ENCODE data around the gene MAK.

The MAK gene

DNA sequence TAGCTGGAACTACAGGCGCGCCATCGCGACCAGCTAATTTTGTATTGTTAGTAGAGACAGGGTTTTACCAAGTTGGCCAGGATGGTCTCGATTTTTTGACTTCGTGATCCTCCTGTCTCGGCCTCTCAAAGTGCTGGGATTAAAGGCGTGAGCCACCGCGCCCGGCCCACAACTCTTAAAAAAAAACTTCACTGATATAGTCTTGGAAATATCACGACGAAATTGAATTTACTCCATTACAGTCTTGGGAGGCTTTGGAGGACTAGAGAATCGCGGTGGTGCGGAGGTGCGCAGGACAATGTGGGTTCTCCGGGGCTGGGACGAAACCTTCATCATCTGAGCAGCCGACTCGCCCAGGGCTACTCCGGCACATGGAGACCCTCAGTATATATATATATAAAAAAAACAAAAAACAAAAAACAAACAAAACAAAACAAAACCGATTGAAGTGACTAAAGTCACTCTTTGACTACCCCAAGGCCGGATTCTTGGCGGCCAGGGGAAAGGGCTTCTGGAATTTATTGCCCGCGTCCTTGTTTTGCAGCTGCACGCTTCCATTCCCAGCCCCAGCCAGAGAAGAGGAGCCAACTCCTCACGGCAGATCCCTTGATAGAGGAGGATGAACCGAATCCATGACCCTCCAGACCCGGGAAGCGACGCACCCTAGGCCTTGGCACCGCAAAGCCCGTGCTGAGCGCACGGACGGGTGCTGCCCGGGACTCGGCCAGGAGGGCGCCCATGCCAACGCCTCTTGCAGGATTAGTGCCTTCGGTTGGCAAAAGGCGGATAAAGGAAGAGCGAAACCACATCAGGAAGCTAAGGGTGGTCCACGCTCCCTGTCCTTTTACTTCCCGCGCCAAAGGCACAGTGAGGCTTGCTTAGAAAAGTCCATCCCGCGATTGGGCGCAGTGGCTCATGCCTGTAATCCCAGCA lies 45.2 kb upstream of the MAK start:
- no peak for TF ChIP-seq SIN3A (IDR thresholded peaks at IDR 0.05; ENCODE audit: borderline replicate concordance, insufficient read depth, low read length)

- TF ChIP-seq POLR2AphosphoS5 (IDR thresholded peaks at IDR 0.05; ENCODE audit: low read depth, low read length): no peak
- TF ChIP-seq, protein P1, sequence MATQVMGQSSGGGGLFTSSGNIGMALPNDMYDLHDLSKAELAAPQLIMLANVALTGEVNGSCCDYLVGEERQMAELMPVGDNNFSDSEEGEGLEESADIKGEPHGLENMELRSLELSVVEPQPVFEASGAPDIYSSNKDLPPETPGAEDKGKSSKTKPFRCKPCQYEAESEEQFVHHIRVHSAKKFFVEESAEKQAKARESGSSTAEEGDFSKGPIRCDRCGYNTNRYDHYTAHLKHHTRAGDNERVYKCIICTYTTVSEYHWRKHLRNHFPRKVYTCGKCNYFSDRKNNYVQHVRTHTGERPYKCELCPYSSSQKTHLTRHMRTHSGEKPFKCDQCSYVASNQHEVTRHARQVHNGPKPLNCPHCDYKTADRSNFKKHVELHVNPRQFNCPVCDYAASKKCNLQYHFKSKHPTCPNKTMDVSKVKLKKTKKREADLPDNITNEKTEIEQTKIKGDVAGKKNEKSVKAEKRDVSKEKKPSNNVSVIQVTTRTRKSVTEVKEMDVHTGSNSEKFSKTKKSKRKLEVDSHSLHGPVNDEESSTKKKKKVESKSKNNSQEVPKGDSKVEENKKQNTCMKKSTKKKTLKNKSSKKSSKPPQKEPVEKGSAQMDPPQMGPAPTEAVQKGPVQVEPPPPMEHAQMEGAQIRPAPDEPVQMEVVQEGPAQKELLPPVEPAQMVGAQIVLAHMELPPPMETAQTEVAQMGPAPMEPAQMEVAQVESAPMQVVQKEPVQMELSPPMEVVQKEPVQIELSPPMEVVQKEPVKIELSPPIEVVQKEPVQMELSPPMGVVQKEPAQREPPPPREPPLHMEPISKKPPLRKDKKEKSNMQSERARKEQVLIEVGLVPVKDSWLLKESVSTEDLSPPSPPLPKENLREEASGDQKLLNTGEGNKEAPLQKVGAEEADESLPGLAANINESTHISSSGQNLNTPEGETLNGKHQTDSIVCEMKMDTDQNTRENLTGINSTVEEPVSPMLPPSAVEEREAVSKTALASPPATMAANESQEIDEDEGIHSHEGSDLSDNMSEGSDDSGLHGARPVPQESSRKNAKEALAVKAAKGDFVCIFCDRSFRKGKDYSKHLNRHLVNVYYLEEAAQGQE (IDR thresholded peaks at IDR 0.05; ENCODE audit: insufficient read depth in 1 of 2, low read depth in 2 of 2, low read length in 2 of 2): no peak
- TF ChIP-seq FOXP2 (optimal IDR thresholded peaks at IDR 0.05; ENCODE audit: borderline replicate concordance, extremely low read depth, extremely low read length, insufficient read depth): no peak
- TF ChIP-seq TAF1 (IDR thresholded peaks at IDR 0.05; ENCODE audit: borderline replicate concordance, insufficient read depth, low read length): no peak
- TF ChIP-seq SIN3A (IDR thresholded peaks at IDR 0.05; ENCODE audit: borderline replicate concordance, insufficient read depth, low read length): no peak
Observed at GRCh38 chr6:10882657-10883171, 44.4 kb upstream of the MAK start.

GRCh38 chr6:10880366-10880765 lies 42.0 kb upstream of the MAK start:
- TF ChIP-seq TAF1 (IDR thresholded peaks at IDR 0.05; ENCODE audit: borderline replicate concordance, insufficient read depth, low read length) (no peak), FOXP2 (optimal IDR thresholded peaks at IDR 0.05; ENCODE audit: borderline replicate concordance, extremely low read depth, extremely low read length, insufficient read depth) (no peak), SIN3A (IDR thresholded peaks at IDR 0.05; ENCODE audit: borderline replicate concordance, insufficient read depth, low read length) (no peak), POLR2AphosphoS5 (IDR thresholded peaks at IDR 0.05; ENCODE audit: low read depth, low read length) (no peak)
- TF ChIP-seq, protein P1 (IDR thresholded peaks at IDR 0.05; ENCODE audit: insufficient read depth in 1 of 2, low read depth in 2 of 2, low read length in 2 of 2): no peak

GRCh38 chr6:10877871-10878270 lies 39.5 kb upstream of the MAK start:
- TF ChIP-seq, protein P1 (IDR thresholded peaks at IDR 0.05; ENCODE audit: insufficient read depth in 1 of 2, low read depth in 2 of 2, low read length in 2 of 2): no peak

DNA sequence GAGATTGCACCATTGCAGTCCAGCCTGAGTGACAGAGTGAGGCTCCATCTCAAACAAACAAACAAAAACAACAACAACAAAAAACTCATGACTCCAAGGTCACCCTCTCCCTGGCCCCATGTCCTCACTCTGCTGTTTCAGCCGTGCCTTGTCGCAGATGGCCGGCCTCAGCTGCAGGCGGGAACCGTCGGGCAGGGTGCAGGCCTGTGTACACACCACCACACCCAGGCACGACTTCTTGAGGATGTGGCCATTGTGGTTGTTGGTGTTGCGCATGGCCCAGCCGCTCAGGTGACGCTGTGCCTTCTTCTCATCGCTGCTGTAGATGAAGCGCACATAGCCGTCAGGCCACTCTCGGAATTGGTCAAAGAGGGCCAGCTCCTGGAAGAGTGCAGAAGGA lies 38.7 kb upstream of the MAK start:
- TF ChIP-seq, protein P1 (IDR thresholded peaks at IDR 0.05; ENCODE audit: insufficient read depth in 1 of 2, low read depth in 2 of 2, low read length in 2 of 2): no peak
- TF ChIP-seq POLR2AphosphoS5 (IDR thresholded peaks at IDR 0.05; ENCODE audit: low read depth, low read length) (no peak), FOXP2 (optimal IDR thresholded peaks at IDR 0.05; ENCODE audit: borderline replicate concordance, extremely low read depth, extremely low read length, insufficient read depth) (no peak), TAF1 (IDR thresholded peaks at IDR 0.05; ENCODE audit: borderline replicate concordance, insufficient read depth, low read length) (no peak), SIN3A (IDR thresholded peaks at IDR 0.05; ENCODE audit: borderline replicate concordance, insufficient read depth, low read length) (no peak)

Measured in PFSK-1 (cell line).